GM21528 (cell line): ENCODE measurements around the gene NR1D1.

Experiments
- ATAC-seq: cut with Tn5 transposase; IDR thresholded peaks from one replicate; pipeline ENCODE4 v1.9.1; 2021; ENCODE audit warnings: mild to moderate bottlenecking, moderate library complexity; ENCODE audit not compliant: unreplicated experiment, low FRiP score

NR1D1 gene

DNA sequence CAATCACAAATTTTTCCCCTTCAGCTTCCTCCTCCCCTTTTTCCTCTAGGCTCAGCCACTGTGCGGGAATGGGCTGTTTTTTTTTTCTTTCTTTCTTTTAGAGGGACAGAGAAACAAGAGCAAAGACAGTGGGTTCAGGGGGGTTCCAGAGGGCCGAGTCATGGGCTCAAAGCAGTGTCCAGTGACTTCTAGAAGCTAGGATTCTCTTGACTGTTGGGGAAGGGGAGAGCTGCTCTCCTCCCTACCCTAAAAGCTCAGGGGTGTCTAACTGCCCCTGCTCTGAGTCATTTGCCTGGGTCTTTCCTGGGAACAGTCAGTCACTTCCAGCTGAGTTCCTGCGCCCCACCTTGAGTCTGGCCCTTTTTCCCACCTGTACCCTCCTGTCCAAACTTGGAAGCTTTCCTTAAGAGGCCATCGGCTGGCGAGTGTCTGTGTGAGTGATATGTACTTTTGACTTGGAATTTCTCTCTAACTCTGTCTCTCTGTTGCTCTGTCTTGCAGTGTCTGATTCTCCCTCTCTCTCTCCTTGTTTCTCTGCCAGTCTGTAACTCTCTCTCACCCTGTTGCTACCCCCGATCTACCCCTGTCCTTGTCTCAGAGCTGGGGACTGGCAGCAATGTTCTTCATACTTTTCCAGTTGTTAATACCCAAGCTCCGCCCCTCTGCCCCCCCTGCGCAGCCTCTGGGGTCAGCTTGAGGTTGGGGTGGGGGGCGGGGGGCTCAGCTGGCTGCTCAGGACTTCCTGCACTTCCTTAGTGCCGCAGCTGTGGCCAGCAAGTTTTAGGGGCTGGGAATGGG, 35.2 kb downstream of the NR1D1 start:
- ATAC-seq: no peak

DNA sequence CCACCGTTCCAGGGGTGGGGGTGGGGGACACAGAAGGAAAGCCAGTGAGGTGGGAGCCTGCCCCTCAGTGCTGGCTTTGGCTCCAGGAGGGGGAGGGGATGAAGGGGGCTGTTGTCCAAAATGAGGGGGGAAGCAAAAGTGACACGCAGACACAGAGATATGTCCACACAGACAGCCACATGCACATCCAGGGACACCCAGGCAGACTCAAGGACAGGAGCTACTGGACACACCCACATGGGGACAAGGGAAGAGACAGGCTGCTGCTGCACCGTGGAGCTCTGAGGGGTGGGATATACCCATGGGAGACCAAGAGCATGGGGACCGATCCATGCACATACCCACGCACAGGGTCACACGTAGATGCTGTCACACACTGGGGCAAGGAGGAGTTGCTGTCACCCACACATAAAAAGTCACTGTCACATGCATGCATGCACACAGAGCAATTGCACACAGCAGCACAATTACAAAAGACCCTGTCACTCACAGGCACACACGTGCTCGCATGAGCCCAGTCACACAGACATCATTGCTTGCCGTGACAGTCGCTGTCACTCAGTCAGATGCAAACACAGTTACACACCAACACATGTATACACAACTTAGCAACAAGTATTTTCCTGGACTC, 36.4 kb downstream of the NR1D1 start:
- ATAC-seq: no peak

DNA sequence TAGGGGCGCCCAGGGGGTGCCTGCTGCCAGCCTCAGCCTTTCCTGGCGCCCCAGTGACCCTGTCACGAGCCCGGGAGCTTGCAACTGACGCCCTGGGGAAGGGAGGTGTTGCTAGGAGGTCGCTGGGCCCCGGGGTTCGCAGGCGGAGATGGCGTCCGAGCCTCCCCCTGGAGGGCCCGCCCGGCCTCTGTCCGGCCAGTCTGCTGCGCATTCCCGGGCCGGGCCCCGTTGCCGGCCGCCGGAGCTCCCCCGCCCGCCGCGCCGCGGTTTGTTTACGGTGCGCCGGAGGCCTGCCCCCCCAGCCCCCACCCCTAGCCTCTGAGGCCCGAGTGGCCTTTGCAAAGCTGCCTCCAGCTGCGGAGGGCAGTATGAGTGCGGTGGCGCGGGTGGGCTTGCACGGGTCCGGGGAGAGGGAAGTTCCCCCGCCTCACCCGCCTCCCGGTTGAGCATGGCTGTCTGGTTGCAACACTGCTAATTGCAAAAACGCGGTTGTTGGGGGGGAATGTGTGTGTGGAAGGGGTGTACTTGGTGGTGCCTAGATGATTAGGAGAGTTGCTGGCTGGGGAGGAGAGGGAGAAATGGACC, 37.1 kb downstream of the NR1D1 start:
- no peak for ATAC-seq

DNA sequence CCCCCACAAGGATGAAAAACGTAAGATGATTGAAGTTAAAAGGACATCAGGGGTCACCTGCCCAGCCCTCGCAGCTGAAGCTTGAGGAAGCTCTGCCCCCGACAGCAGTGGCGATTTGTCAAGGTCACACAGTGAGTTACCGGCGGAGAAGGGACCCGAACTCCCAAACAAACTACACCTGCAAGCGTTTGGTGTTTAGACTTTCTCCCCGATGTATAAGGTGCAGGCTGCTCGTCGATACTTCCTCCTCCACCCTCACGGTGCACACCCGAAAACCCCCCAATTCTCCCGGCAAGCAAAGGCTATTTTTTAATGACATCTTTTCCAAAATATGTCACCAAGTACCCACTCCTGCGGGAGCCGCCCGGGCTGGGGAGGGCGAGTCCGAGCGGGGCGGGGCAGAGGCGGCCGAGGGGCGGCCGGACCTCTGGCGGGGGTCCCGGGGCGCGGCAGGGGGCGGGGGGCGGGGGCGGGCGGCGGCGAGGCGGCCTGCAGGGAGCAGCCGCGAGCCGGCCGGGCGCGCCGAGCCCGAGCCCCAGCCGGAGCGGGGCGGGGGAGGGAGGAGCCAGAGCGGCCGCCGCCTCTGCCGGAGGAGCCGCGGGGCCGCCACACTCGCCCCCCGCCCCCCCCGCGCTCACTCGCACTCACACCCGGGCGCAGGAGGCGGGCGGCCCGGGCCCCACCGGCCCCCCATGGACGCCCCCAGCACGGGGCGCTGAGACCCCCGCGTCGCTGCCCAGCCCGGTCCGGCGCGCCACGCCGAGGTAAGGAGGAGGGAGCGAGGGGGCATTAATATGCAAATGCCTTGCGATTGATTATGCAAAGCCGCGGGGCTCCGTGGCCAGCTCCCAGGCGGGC, 37.8 kb downstream of the NR1D1 start, which contains the start of gene THRA:
THRA (plus strand) TSS at position 637 of the 858 bp plus-strand sequence. CDS start 11,524 bp downstream, outside the sequence.
- ATAC-seq: no peak

GRCh38 chr17:40061609-40062038, 38.8 kb downstream of the NR1D1 start:
- ATAC-seq: no peak

DNA sequence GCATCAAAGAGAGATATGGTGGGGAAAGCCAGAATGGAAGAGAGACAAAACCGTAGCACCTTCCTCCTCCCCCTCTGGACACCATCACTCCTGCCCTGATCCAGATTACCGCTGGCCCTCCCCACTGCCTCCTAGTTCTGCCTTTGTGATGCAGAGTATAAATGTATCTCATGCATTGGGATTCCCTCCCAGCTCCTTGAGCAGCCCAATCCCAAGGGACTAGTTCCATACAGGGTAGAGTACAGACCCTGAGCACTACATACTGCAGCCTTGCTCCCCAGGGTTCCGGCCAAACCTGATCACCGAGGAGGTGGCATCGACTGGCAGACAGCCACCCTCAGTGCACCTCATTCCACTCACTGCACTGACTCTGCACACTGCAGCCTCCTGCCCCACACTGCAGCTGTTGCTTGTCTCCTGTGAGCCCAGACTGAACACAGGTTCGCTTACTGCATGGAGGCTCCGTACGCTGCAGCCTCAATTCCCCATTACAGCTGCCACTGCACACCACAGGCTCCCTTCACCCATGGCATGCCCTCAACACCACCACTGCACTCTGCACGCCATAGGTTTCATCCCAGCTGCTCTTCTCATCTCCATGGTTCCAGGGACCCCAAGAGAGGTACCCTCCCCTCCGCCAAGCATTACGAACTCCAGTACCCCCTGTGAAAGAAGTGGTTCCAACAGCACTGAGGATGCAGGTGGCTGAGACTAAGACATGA, 39.3 kb downstream of the NR1D1 start:
- ATAC-seq: no peak

- no peak for ATAC-seq
These were observed 40.5 kb downstream of the NR1D1 start for GRCh38 chr17:40059729-40060475.

DNA sequence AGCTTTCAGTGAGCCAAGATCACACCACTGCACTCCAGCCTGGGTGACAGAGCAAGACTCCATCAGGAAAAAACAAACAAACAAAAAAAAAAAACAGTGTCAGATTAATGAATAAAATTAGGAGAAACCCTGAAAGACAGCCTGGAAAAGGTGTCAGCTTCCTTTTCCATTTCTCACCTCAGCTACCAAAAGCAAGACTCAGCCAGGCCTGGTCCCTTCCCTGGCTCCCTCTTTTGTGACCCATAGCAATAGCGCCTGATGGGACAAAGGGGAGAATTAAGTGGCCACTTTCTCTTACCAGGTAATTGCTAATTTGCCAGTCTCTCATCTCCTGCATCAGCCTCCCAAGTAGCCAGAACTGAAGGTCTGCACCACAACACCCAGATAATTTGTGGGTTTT, 41.5 kb downstream of the NR1D1 start:
- ATAC-seq: no peak

- ATAC-seq: no peak
These were observed 42.1 kb downstream of the NR1D1 start for GRCh38 chr17:40058186-40058784.

- no peak for ATAC-seq
These were observed 43.9 kb downstream of the NR1D1 start for GRCh38 chr17:40056379-40057015.
